ENCODE measurements around the gene CARNS1.

Gene CARNS1, protein sequence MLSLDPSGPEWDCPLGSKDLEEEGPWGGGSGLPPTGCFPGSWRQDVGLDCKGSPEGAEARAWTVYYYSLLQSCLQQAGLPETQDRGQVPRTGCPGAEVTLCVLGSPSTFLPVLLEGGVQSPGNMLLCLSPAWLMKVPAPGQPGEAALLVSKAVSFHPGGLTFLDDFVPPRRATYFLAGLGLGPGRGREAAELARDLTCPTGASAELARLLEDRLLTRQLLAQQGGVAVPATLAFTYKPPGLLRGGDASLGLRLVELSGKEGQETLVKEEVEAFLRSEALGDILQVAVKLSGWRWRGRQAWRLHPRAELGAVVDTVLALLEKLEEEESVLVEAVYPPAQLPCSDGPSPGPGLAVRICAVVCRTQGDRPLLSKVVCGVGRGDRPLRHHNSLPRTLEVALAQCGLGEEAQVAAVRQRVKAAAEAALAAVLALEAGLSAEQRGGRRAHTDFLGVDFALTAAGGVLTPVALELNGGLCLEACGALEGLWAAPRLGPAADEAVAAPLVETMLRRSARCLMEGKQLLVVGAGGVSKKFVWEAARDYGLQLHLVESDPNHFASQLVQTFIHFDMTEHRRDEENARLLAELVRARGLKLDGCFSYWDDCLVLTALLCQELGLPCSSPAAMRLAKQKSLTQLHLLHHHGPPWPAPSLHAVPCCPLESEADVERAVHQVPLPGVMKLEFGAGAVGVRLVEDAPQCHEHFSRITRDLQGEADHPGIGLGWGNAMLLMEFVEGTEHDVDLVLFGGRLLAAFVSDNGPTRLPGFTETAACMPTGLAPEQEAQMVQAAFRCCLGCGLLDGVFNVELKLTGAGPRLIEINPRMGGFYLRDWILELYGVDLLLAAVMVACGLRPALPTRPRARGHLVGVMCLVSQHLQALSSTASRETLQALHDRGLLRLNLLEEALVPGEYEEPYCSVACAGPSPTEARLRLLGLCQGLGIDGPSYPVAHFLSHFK

DNA sequence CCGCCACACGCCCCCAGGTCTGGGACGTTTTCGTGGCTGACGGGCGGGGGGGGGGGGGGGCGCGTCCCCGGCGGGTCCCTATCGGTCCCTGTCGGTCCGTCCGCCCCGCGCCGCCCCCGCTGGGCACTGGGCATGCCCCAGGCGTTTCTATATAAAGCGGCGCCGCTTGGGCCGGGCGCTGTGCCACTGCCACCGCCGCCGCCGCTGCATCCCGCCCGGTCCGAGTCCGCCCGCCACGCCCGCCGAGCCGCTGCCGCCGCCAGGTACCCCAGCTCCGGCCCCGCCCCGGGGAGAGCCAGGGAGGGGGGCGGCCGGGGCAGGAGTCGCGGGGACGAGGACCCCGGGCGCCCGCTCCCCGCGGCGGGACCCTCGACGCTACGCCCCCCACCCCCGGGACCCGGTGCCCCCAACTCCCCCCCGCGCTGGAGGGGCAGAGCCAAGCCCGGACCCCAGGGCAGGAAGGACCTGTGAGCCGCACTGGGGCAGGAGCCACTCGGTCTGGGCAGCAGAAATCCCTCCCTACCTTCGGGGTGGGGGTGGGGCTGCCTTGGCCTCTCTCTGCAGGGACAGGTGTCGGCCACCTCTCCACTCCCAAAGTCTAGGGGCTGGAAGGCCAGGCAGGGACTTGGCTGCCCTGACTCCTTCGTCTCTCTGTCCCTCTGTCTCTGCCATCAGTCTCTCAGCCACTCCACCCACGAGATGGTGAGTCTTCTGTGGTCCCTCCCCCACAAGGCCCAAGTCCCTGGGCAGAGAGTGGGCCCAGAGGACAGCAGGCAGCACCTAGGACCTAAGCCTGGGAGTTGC is at the start of gene CARNS1:
Gene CARNS1 (plus strand): TSS at position 178 of the 804 bp plus-strand sequence. CDS start 522 bp downstream, at position 700.
- no peak for DNase-seq

DNA sequence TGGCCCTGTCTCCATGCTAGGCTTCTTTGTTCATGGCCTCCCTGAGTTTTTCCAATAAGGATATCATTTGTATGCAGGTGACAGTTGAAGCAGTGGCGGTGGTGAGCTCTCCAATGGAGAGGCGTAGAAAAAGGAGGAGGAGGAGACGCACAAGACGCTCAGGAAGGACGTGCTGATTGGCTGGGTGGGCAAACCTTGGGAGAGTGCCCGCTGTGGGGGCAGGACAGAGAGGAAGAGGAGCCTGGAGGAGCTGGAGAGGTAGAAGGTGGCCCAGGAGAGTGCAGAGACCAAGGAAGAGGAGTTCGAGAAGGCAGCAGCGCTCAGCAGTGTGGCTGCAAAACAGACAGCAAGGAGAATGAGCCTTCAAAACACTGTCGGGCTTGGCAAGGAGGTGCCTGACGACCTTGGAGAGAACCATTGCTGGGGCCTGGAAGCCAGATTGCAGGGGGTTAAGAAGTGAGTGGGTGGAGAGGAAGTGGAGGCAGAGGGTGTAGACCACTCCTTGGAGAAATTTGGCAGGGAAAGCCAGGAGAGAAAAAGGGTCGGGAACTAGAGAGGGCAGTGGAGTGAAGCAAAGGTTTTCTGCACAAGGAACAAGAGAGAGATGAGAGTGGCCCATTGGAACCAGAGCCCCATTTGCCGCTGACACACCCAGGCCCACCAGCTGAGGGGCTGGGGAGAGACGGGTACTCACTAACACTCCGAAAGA is 49.6 kb upstream of the CARNS1 start:
- no peak for DNase-seq

DNA sequence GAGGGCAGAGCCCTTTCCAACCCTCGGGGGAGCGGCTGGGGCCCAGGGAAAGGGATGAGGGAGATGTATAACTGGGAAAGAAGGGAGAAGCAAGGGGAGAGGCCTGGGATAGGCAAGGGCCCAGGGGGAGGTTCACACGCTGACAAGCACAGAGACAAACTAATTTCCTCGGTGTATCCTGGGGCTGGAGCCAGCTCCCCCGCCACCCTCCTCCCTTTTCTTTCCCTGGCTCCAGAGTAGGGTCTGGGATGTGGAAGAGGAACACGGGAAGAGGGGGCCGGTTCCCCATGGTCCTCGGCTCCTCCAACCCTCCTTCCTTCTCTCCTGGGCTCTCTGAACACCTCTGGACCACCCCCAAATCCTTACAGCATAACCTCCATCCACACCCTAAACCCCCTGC is 48.9 kb upstream of the CARNS1 start:
- no peak for DNase-seq

DNA sequence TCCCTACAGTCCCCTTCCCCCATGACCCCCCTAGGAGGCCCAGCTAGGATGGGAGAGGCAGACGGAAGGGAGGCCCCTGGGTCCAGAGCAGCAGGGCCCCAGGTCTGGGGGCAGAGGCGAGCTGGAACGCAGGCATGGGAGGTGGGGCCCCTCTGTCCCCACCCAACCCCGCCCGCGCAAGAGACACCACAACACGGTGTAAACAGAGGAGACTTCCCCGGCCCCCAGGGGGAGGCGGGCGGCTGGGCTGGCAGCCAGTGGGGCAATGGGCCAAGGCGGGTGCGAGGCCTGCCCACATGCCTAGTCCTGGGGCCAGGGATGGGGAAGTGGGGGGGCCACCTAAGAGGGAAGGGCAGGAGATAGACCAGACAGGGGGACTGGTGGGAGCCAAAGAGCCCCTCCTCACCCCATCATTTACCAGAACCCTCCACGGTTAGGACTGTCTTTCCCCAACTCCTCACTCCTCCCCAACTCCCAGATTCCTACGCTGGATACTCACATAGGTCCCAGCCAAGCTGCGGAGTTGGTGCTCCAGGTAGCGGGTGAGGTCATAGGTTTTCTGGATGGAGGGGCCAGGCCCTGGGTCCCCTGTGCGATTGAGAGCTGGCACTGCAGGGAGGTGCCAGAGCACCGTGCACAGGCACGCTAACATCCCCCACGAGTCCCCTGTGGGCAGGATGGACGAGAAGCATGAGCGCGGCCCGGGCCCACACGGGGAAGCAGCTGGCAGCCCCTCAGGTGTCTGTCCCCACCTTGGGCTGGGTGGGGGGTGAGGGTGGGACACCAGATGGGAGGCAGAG is 48.3 kb upstream of the CARNS1 start:
- no peak for DNase-seq

DNA sequence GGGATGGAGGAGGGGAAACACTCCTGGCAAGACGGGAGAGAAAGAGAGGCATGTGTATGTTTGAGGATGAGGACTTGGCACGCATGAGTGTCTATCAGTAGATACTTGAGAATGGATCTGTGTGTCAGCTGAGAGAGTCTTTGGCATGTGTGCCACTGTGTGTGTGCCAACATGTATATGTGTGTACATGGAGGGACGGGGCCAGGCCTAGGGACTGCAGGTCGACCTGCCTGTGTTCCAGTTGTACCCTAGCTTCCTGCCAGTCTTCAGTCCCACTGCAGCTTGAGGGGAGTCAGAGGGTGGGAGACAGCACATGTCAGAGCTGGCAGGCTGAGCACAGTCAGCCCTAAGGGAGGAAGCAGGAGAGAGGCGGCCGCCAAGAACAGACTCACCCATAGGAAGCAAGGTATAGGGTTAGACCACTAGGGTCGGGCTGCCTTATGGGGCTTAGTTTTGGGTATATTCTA is 47.7 kb upstream of the CARNS1 start:
- DNase-seq: no peak

DNA sequence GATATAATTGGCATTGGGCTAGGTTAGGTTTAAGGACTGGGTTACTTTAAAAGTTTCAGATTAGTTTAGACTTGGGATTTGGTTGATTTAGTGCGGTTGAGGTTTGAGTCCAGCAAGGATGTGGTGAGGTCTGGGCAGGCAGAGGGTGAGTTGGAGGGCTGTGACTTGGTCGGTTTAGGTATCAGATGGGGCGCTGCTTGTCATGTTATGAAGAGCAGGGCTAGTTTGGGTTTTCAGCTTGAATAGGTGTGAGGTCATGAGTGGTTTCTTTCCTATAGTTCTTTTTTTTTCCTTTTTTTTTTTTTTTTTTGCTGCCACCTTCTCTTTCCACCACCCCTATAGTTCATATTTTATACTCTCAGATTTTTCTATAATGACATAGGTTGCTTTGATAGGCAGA is 46.9 kb upstream of the CARNS1 start:
- no peak for DNase-seq

DNA sequence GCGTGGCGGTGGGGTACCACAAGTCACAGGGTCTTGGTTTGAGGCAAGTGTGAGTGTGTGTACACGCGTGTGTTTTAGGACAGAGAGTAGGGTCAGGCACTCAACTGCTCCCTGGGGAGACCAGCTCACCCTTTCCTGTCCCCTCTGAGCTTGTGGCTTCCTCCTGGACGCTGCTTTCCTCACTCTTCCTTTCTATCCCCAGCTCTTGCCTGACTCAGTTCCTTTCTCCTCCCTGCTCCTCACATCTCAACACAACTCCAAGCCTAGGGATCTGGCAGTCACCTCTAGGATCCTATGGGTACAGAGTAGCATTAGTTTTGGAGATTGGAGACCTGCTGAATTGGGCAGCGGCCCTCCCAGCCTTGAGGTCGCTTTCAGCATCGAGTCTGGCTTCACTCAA is 46.2 kb upstream of the CARNS1 start:
- DNase-seq: no peak

DNA sequence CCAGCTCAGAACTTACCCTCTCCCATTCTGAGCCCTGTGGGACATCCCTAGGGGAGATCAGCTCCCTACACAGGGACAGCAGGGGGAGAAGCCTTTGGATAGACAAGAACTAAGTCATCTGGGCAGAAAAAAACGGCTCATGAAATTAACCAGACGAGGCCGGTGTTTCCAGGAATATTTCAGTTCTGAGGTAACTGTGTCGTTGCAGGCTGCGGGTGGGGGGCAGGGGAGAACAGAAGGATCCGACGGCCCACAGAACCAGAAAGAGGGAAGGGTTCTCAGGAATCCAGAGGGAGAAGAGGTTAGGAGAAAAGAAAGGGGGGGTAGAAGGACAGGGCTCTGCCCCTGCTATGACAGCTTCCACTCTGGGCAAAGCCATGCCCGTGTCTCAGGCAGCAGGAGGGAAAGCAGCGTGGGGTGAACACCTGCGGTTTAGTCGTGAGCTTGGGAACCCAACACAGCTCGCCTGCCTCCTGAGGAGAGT is 45.6 kb upstream of the CARNS1 start:
- no peak for DNase-seq

DNA sequence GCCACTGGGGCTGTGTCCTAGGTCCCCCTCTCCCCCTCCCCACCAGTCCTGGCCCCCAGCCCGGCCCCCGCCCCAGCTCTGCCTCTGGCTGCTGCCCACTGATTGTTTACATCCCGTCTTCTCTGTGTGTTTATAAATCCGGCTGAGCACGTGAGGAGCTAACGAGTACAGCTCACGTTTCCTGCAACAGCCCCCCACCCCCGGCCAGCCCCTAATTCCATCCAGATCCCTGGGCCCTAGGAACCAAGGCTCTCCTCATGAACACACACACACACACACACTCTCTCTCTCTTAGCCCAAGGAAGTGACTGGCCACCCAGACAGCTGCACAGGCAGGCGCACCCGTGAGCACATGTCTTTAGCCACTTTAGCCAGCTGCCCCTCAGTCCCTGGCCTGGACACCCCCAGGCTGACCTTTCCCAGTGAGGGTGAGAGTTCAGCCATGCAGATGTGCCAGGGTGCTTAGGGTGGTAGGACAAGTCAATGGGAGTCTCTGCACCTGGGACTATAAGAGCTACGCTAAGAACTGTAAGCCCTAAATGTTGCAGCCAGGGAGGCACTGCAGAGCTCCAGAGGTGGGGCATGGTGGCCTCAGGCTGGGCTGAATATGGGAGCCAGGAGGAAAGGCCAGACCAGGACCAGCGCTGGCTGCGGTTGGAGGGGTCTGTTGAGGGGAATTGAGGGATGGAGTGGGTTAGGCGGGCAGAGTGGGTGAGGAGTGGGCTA is 45.0 kb upstream of the CARNS1 start:
- no peak for DNase-seq

DNA sequence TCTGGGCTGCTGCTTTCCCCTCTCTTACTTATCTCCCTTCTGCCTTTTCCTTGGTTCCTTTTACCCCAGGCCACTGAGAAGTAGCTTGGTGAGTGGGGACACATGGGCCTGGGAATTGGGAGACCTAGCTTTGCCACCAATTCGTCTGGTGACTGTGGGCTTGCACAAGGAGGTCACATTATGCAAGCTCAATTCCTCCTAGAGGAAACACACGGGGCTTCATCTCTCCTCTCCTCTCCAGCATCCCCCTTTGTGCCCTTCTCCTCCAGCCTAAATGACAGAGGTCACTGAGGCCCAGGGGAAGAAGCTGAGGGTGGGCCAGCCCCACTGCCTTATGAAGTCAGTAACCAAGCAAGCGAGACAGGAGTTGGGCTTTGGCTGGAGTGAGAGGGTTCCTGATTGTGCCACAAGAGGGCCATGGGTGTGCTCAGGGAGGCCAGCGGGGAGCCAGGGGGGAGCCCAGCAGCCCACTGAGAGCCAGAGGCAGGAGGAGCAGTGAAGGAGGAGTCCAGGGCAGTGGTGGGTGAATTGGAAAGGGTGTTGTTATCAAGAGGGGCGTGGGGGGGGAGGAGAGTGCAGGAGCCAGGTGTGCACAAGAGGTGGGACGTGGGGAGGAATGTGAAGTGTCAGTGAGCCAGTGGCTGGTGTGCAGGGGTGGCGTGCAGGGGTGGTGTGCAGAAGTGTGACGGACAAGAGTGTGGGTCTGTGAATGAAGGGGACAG is 44.1 kb upstream of the CARNS1 start:
- no peak for DNase-seq

DNA sequence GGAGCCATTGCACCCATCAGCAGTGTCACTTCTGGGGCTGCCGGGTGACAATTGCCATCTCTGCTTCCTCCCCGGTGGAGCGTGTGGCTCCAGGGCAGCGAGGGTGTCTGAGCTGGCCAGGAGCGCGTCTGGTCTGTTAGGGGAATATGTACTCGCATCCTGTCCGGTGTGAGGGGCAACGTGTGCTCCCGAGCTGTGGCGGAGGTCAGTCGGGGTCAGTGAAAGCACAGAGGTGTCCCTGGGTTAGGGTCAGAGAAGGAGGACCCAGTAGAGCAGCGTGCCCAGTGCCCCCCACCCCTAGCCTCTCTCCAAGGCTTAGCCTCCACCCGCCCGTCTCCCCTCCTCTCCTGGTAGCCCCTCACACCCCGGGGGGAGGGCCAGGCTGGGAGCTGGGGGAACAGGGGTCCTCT is 43.6 kb upstream of the CARNS1 start:
- no peak for DNase-seq

DNA sequence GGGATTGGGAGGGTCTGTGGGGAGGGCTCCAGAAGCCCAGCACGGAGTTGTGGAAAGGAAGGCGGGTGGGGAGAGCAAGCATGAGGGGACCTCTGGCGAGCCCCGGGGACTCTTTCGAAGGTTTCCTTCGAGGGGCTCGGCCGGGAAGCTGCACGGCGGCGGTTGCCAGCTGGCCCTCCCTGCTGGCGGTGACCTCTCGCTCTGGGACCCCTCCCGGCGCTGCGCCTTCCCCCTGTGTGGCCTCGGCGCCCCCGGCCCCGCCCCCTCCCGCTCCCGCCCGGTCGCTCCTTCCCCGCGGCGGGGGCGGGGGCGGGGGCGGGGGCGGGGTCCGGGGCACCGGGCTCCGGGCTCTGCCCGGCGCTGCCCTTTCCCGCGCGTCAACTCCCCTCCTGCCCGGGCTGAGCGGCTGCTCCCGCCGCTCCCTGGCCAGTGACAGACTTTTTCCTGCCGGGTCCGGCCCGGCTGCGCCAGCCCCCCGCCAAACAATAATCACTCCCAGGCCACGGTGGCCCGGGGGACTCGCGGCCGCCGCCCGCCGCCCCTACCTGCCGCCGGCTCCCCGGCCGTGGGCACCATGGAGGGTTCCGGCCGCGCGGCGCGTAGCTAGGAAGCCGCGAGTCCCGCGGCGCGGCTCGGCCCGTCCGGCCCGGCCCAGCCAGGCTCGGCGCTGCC is 43.0 kb upstream of the CARNS1 start:
- DNase-seq: no peak

DNA sequence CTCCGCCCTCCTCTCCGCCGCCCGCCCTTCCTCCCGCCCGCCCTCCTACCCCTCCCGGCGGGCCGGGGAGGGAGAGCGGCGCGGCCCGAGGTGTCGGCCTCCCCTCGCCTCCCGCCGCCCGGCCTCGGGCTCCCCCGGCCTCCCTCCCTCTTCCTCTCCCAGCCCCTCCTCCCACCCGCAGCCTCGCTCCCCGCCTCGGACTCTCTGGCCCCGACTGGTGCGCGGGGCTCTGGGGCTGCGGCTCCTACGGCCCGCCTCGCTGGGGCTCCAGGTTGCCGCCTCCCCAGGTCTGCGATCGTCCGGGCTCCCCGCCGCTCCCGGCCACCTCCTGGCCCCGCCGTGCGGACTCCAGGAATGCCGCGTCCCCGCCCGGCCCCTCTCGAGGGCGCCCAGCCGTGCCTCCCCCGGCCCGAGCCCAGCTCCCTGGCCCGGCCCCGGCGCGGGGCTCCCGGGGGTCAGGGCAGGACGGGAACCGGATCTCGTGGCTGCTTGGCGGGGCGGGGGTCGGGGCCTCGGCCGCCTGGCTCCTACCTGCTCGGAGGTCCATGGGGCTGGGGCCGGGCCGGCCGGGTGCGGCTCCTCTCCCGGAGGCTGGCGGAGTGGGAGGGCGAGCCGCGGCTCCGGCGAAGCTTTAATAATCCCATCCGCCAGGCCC is 42.4 kb upstream of the CARNS1 start, which contains the start of gene CLCF1:
Gene CLCF1 (minus strand): TSS at position 606 of the 655 bp plus-strand sequence. CDS start 59 bp downstream, at position 547.
- DNase-seq: no peak

DNA sequence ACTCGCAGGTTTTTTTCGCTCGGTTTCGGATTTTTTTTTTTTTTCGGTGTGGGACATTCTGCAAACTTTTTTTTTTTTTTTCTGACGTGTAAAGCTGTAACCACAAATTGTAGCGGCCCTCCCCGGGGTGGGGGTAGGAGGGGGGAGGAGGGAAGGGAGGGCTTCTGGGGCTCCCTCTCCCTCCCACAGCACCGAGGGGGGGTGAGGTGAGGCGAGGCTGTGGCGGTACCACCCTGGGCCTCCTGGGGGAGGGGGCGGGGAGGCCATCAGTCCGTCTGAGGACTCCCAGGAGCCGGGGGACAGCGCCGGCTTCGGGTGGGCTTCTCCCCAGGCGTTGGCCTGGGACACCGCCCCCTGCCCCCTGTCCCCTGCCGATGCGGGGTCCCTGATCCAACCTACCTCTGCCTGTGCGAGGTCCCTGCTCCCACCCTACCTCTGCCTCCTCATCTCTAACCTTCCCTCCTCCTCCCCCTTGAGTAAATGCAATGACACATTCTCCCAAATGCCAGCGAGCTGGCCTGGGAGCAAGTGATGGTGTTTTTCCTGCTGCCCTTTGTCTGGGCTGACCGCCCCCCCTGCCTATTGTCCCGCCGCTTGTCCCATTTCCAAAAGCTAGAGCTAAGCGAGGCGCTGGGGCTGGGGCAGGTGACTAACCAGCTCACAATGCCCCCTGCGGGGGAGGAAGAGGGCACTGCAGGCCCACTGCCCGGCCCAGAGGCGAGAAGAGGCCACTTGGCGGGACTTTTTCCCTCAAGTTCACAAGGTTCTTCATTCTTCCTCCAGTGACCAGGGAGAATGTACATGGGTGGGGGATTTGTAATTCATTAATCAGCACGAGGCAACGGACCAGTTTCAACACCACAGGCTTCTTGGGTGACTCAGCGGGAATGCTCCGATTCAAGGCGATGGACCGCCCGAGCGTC is 41.6 kb upstream of the CARNS1 start:
- peak; percentile 50 for DNase-seq

DNA sequence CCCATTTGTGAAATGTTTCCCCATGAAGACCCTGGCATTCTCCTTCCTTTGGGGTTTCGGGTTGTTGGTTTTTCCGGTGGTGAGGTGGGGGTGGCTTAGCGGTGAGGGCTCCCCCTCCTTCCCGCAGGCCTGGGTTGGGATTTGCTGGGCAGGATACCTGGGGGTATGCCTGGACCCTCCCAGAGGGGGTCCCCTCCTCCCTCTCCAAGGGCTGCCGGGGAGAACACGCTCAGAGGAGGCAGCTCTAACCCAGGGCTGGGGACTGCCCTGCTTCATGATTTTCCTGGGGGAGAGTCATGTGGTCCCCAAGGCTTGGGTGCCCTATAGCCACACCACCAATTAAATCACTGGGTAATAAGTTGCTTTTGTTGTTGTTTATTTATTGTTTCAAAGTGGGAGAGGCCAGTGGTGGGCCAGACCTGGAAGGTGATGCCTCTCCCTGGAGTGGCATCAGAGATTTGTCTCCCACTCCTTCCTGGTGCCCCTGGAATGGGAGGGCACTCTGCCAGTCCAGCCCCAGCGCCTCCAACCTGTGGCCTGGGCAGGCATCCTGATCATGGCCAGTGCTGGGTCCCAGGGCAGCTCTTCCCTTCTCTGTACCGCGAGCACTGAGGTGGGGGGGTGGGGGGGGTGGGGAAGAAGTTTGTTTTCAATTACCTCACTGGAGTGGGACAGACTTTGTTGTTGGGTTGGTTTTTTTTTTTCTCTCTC is 40.8 kb upstream of the CARNS1 start:
- no peak for DNase-seq

DNA sequence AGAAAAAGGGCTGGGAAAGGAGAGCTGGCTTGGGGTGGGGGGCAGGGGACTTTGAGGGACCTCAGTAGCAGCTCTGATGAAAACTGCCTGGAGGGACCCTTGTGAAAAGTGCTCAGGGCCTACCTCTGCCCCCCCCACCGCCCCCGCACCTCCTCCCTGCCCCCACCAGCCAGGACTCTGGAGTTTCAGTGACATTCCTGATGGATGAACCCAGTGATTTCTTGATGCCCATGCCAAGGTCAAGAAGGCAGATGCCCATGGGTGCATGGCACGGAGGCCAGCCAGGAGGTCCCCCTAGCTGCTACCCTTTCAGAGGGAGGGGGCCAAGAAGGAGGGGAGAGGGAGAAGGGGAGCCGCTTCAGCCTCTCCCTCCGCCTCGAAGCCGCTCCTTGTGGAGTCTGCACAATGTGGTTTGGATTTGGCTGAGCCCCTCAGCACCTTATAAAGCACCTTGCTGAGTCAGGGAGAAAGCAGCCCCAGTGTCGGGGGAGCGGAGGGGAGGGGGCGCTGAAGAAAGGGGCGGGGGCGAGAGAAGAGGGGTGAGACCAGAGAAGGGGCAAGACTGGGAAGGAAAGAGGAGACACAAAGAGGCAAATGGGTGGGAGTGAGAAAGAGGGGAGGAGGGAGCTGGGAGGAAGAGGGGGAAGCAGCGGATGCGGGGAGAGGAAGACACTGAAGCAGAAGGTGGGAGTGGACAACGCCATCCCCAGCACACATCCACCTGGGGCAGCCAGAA is 40.0 kb upstream of the CARNS1 start:
- no peak for DNase-seq
